ENCODE results near the gene QTRT2.

GRCh38 chr3:114014211-114014610 lies 42.3 kb upstream of the QTRT2 start:
- TF ChIP-seq EZH2 (IDR thresholded peaks at IDR 0.05; ENCODE audit: borderline replicate concordance, control insufficient read depth, low read depth, low read length) (no peak), SMARCA5 (IDR thresholded peaks at IDR 0.05) (no peak), ZBTB33 (IDR thresholded peaks at IDR 0.05) (no peak), MEF2A (IDR thresholded peaks at IDR 0.05; ENCODE audit: insufficient read depth, low read depth, low read length) (no peak), MXI1 (IDR thresholded peaks at IDR 0.05; ENCODE audit: low read depth, low read length) (no peak), JUND (IDR thresholded peaks at IDR 0.05; ENCODE audit: low read depth, low read length) (no peak), SUZ12 (IDR thresholded peaks at IDR 0.05; ENCODE audit: unreplicated experiment) (no peak)
- TF ChIP-seq, protein P1, sequence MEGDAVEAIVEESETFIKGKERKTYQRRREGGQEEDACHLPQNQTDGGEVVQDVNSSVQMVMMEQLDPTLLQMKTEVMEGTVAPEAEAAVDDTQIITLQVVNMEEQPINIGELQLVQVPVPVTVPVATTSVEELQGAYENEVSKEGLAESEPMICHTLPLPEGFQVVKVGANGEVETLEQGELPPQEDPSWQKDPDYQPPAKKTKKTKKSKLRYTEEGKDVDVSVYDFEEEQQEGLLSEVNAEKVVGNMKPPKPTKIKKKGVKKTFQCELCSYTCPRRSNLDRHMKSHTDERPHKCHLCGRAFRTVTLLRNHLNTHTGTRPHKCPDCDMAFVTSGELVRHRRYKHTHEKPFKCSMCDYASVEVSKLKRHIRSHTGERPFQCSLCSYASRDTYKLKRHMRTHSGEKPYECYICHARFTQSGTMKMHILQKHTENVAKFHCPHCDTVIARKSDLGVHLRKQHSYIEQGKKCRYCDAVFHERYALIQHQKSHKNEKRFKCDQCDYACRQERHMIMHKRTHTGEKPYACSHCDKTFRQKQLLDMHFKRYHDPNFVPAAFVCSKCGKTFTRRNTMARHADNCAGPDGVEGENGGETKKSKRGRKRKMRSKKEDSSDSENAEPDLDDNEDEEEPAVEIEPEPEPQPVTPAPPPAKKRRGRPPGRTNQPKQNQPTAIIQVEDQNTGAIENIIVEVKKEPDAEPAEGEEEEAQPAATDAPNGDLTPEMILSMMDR (IDR thresholded peaks at IDR 0.05 in 2 of 3, conservative IDR thresholded peaks at IDR 0.05 in 1 of 3; ENCODE audit: control insufficient read depth in 2 of 3, extremely low read depth in 1 of 3, insufficient read depth in 1 of 3, low read depth in 3 of 3, low read length in 3 of 3), result no peak

Measured in GM12878 (cell line).